GM04504 (cell line): ENCODE results near the gene CFAP97D2.
"Not testable (repeated sequence)": the region's sequence is repeated elsewhere in the genome, so short reads cannot be mapped to it uniquely, and the experiment has no call there.

ENCODE experiments used
- DNase-seq: peaks from one replicate; pipeline ENCODE4 v3.0.0-alpha.2; 2012; ENCODE audit warnings: low read depth

The CFAP97D2 gene

GRCh38 chr13:114235697-114236096, 56.6 kb downstream of the CFAP97D2 start:
- DNase-seq = no peak

GRCh38 chr13:114236227-114236626, 57.2 kb downstream of the CFAP97D2 start:
- no peak for DNase-seq

GRCh38 chr13:114237415-114238112, 58.5 kb downstream of the CFAP97D2 start:
- no peak for DNase-seq

GRCh38 chr13:114241918-114242317, 62.9 kb downstream of the CFAP97D2 start:
- DNase-seq = no peak

- no peak for DNase-seq
Measured at GRCh38 chr13:114243971-114244370, 64.9 kb downstream of the CFAP97D2 start.

GRCh38 chr13:114244637-114245036, 65.6 kb downstream of the CFAP97D2 start:
- DNase-seq = no peak

- peak; percentile 48 for DNase-seq
Measured at GRCh38 chr13:114248011-114248410, 69.0 kb downstream of the CFAP97D2 start.

- DNase-seq = no peak
Measured at GRCh38 chr13:114249077-114249476, 70.0 kb downstream of the CFAP97D2 start.

GRCh38 chr13:114251639-114252440, 72.8 kb downstream of the CFAP97D2 start:
- not testable (repeated sequence) for DNase-seq

GRCh38 chr13:114256547-114256946, 77.5 kb downstream of the CFAP97D2 start:
- no peak for DNase-seq

GRCh38 chr13:114257014-114257413, 78.0 kb downstream of the CFAP97D2 start:
- DNase-seq = no peak

GRCh38 chr13:114258589-114258988, 79.5 kb downstream of the CFAP97D2 start:
- no peak for DNase-seq

- DNase-seq = no peak
Measured at GRCh38 chr13:114259374-114259773, 80.3 kb downstream of the CFAP97D2 start.

- no peak for DNase-seq
Measured at GRCh38 chr13:114259974-114260373, 80.9 kb downstream of the CFAP97D2 start.

- no peak for DNase-seq
Measured at GRCh38 chr13:114260814-114261213, 81.8 kb downstream of the CFAP97D2 start.

GRCh38 chr13:114261328-114261965, 82.4 kb downstream of the CFAP97D2 start:
- no peak for DNase-seq

- DNase-seq = no peak
Measured at GRCh38 chr13:114263578-114263977, 84.5 kb downstream of the CFAP97D2 start.

GRCh38 chr13:114264313-114264712, 85.3 kb downstream of the CFAP97D2 start:
- not testable (repeated sequence) for DNase-seq

- no peak for DNase-seq
Measured at GRCh38 chr13:114264886-114265611, 86.0 kb downstream of the CFAP97D2 start.

GRCh38 chr13:114266241-114266640, 87.2 kb downstream of the CFAP97D2 start:
- no peak for DNase-seq

GRCh38 chr13:114268344-114269280, 89.6 kb downstream of the CFAP97D2 start:
- DNase-seq = no peak
